ENCODE data around the gene PLEKHF1.

PLEKHF1 gene

GRCh38 chr19:29687244-29687896 is 22.1 kb downstream of the PLEKHF1 start:
- peak; percentile 42 for DNase-seq (ENCODE audit: low read depth)
- TF ChIP-seq CTCF (conservative IDR thresholded peaks at IDR 0.05; ENCODE audit: low read depth, low read length) = no peak
- no peak overlapping the region for H3K4me3 ChIP-seq (ENCODE audit: low read length)

DNA sequence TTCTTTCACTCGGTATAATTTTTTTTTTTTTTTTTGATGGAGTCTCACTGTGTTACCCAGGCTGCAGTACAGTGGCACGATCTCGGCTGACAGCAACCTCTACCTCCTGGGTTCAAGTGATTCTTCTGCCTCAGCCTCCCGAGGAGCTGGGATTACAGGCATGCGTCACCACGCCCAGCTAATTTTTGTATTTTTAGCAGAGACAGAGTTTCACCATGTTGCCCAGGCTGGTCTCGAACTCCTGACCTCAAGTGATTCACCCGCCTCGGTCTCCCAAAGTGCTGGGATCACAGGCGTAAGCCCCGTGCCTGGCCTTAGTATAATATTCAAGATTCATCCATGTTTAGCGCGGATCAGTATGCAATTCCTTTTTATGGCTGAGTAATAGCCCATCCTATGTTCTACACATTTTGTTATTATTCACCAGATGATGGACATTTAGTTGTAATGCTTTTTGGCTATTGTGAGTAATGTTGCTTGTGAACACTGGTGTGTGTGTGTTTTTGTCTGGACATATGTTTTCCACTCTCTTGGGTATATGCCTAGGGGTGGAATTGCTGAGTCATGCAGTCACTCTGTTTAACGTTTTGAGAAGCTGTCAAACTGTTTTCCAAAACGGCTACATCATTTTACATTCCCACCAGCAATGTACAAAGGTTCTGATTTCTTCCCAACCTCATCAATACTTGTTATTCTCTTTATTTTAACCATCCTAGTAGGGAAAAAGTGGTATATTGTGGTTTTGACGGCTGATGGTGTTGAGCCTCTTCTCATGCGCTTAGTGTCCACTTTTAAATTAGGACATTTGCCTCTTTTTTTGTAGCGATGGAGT is 22.9 kb downstream of the PLEKHF1 start:
- TF ChIP-seq CTCF (conservative IDR thresholded peaks at IDR 0.05; ENCODE audit: low read depth, low read length) = no peak
- no peak overlapping the region for H3K4me3 ChIP-seq (ENCODE audit: low read length)
- DNase-seq (ENCODE audit: low read depth) = no peak

- no peak overlapping the region for H3K4me3 ChIP-seq (ENCODE audit: low read length)
- no peak for TF ChIP-seq CTCF (conservative IDR thresholded peaks at IDR 0.05; ENCODE audit: low read depth, low read length)
- DNase-seq (ENCODE audit: low read depth) = no peak
Observed at GRCh38 chr19:29690842-29691241, 25.6 kb downstream of the PLEKHF1 start.

GRCh38 chr19:29694161-29694560 is 28.9 kb downstream of the PLEKHF1 start:
- no peak for TF ChIP-seq CTCF (conservative IDR thresholded peaks at IDR 0.05; ENCODE audit: low read depth, low read length)
- H3K4me3 ChIP-seq (ENCODE audit: low read length) = no peak overlapping the region
- no peak for DNase-seq (ENCODE audit: low read depth)

GRCh38 chr19:29694669-29695627 is 29.7 kb downstream of the PLEKHF1 start:
- no peak for DNase-seq (ENCODE audit: low read depth)
- H3K4me3 ChIP-seq (ENCODE audit: low read length) = no peak overlapping the region
- TF ChIP-seq CTCF (conservative IDR thresholded peaks at IDR 0.05; ENCODE audit: low read depth, low read length) = peak; percentile 92

- DNase-seq (ENCODE audit: low read depth) = no peak
- no peak overlapping the region for H3K4me3 ChIP-seq (ENCODE audit: low read length)
- no peak for TF ChIP-seq CTCF (conservative IDR thresholded peaks at IDR 0.05; ENCODE audit: low read depth, low read length)
Observed at GRCh38 chr19:29695765-29696564, 30.7 kb downstream of the PLEKHF1 start.

Measured in retinal pigment epithelial cell (primary cell).